Lung (tissue), 12 donors: ENCODE results near the gene MGAM2. TPM values are rescaled to one million over a fixed set of nuclear protein-coding genes. Genes with fewer than 3 reads are reported as not detected.
"Not testable (repeated sequence)": the region's sequence is repeated elsewhere in the genome, so short reads cannot be mapped to it uniquely, and the experiment has no call there.

Experiments used
- ATAC-seq: fragments of 200-7000 bp; cut with Tn5 transposase; one replicate; pipeline ENCODE4 v1.9.1; 2020; ENCODE audit warnings: moderate number of reproducible peaks; ENCODE audit not compliant: insufficient read depth, low FRiP score
- DNase-seq, 3 donors: peaks; one replicate each; pipeline ENCODE4 v3.0.0-alpha.2; 2013 to 2017
- H3K27ac ChIP-seq, 2 donors: one replicate each; pipeline ENCODE4 v1.5.1; 2013; ENCODE audit warnings: mild to moderate bottlenecking in 2 of 2, moderate library complexity in 2 of 2, control low read depth in 1 of 2, inconsistent platforms in 1 of 2, low read depth in 1 of 2, low read length in 1 of 2
- H3K27me3 ChIP-seq, 3 donors: one replicate each; pipeline ENCODE4 v1.5.1; 2013; ENCODE audit warnings: low read length in 2 of 3; ENCODE audit not compliant: control insufficient read depth in 3 of 3, insufficient read depth in 3 of 3
- H3K36me3 ChIP-seq, 4 donors: one replicate each; pipeline ENCODE4 v1.5.1; 2013; ENCODE audit warnings: low read length in 4 of 4, mild to moderate bottlenecking in 1 of 4, moderate library complexity in 1 of 4; ENCODE audit not compliant: control insufficient read depth in 4 of 4, insufficient read depth in 4 of 4
- H3K4me1 ChIP-seq, 5 donors: one replicate each; pipeline ENCODE4 v1.5.1; 2013; ENCODE audit warnings: low read length in 5 of 5, mild to moderate bottlenecking in 2 of 5, moderate library complexity in 1 of 5; ENCODE audit not compliant: control insufficient read depth in 5 of 5, insufficient read depth in 5 of 5
- H3K4me3 ChIP-seq: one replicate; pipeline ENCODE4 v1.5.1; 2013; ENCODE audit warnings: mild to moderate bottlenecking, control low read depth, moderate library complexity
- H3K9ac ChIP-seq, 2 donors: one replicate each; pipeline ENCODE4 v1.5.1; 2013; ENCODE audit warnings: low read length in 2 of 2, control low read depth in 1 of 2; ENCODE audit not compliant: insufficient read depth in 1 of 2
- H3K9me3 ChIP-seq, 4 donors: one replicate each; pipeline ENCODE4 v1.5.1; 2013; ENCODE audit warnings: low read length in 3 of 4, mild to moderate bottlenecking in 1 of 4, moderate library complexity in 1 of 4; ENCODE audit not compliant: control insufficient read depth in 4 of 4, insufficient read depth in 3 of 4
- WGBS, 2 donors: extraction: QIAGEN DNeasy Blood & Tissue Kit; methylation state at CpG; one replicate each; pipeline ENCODE4 v1.1.7; 2013; 5-methylcytosine and 5-hydroxymethylcytosine counted together
- polyA plus RNA-seq, 2 donors: library from polyadenylated mRNA; stranded (reverse); fragments of 200-250 nt; gene quantifications; one replicate each; pipeline ENCODE4 v1.2.1, GENCODE V29; 2013
- total RNA-seq, 2 donors: library from RNA; depleted of rRNA in 1 of 2; stranded (reverse); fragments of >200 nt in 1 of 2; gene quantifications; one replicate each; pipeline ENCODE4 v1.2.1, GENCODE V29; 2014 to 2021
- TF ChIP-seq, protein P1 (sequence below): IDR thresholded peaks from 2 replicates; pipeline ENCODE4 v1.5.1; 2012; ENCODE audit warnings: mild to moderate bottlenecking; ENCODE audit errors: control extremely low read depth, extremely low read depth
- donor health status: control.
- donor health status: control.
- donor health status: Bipolar disorder and iron deficiency.
- donor health status: healthy.
- donor health status: DM: yes; HTN: yes; CAD: no.

Gene MGAM2
- total and polyA plus RNA-seq, 4 donors, result 0.20 to 0.93 (median 0.52) TPM; not detected in 1

DNA sequence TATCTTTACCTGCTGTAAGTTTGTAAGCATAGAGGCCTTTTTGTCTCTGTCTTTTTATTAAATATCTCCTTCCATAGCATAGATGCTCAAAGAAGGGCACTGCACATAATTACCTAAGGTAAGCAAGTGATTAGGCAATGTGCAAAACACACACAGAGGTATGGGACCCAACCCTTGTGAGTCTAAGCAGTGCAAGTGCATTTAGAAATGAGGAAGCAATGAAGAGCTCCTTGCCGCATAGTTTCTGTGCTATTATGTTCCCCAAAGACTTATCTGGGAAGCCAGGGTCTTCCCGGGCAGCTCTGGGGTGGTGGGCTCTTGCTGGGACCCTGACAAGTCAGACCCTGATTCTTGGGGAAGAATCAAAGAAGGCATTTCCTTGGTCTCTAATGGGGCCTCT is 13.5 kb upstream of the MGAM2 start:
- TF ChIP-seq, protein P1, sequence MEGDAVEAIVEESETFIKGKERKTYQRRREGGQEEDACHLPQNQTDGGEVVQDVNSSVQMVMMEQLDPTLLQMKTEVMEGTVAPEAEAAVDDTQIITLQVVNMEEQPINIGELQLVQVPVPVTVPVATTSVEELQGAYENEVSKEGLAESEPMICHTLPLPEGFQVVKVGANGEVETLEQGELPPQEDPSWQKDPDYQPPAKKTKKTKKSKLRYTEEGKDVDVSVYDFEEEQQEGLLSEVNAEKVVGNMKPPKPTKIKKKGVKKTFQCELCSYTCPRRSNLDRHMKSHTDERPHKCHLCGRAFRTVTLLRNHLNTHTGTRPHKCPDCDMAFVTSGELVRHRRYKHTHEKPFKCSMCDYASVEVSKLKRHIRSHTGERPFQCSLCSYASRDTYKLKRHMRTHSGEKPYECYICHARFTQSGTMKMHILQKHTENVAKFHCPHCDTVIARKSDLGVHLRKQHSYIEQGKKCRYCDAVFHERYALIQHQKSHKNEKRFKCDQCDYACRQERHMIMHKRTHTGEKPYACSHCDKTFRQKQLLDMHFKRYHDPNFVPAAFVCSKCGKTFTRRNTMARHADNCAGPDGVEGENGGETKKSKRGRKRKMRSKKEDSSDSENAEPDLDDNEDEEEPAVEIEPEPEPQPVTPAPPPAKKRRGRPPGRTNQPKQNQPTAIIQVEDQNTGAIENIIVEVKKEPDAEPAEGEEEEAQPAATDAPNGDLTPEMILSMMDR, result no peak
- no peaks in the 10 kb centered on the region for H3K9me3 ChIP-seq
- H3K27me3 ChIP-seq, result no peaks in the 10 kb centered on the region
- ATAC-seq (no peak), DNase-seq (no peak)
- no peaks in the 10 kb centered on the region for H3K4me1 ChIP-seq
- no peaks in the 10 kb centered on the region for H3K36me3 ChIP-seq
- no peak overlapping the region for H3K9ac ChIP-seq
- no peak overlapping the region for H3K27ac ChIP-seq
- 10 to 31% methylated on average over 2 of the region's 2 CpGs for WGBS, 2 donors
- no peak overlapping the region for H3K4me3 ChIP-seq

DNA sequence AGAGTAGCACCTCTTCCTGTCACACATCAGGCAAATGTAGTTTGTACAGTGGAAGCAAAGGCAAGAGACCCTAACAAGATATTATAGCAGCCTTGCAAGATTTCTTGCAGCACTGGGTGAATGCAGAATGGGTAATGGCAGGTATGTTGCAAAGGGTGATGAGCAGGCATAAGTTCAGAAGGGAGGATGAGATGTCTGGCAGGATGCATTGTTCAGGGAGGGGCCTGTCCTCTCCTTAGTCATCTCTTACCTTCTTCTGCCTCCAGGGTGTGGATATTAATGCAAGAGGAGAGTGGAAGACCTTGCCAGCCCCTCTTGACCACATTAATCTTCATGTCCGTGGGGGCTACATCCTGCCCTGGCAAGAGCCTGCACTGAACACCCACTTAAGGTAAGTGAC is 12.2 kb upstream of the MGAM2 start:
- not testable (repeated sequence) for H3K27me3 ChIP-seq, H3K9ac ChIP-seq, H3K9me3 ChIP-seq, ATAC-seq, H3K4me1 ChIP-seq, DNase-seq, H3K4me3 ChIP-seq, H3K36me3 ChIP-seq, H3K27ac ChIP-seq
- 30 to 58% methylated on average over 1 of the region's 1 CpG for WGBS, 2 donors

DNA sequence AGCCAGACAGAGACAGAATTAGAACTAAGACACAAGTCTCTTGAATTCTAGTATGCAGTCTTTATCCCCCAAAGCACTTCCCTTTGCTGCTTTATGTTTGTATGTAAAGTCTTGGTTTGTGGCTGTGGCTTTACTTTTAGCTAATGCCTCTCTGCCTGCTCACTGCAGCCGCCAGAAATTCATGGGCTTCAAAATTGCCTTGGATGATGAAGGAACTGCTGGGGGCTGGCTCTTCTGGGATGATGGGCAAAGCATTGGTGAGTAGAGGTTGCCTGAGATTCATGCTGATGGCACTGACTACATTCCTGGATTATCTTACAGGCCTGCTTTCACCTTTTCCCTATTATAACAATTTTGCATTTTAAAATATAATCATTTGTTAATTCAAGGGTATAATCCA is 10.9 kb upstream of the MGAM2 start:
- no peak for ATAC-seq
- TF ChIP-seq, protein P1, result no peak
- 81 to 85% methylated on average over 1 of the region's 1 CpG for WGBS, 2 donors
- no peak for DNase-seq
- Histone ChIP-seq H3K27ac (no peak overlapping the region), H3K9ac (no peak overlapping the region), H3K36me3 (no peaks in the 10 kb centered on the region), H3K9me3 (peaks cover 0 to 2% (median 0%) of the 10 kb centered on the region in 4 donors), H3K4me1 (no peaks in the 10 kb centered on the region), H3K27me3 (no peaks in the 10 kb centered on the region), H3K4me3 (no peak overlapping the region)

DNA sequence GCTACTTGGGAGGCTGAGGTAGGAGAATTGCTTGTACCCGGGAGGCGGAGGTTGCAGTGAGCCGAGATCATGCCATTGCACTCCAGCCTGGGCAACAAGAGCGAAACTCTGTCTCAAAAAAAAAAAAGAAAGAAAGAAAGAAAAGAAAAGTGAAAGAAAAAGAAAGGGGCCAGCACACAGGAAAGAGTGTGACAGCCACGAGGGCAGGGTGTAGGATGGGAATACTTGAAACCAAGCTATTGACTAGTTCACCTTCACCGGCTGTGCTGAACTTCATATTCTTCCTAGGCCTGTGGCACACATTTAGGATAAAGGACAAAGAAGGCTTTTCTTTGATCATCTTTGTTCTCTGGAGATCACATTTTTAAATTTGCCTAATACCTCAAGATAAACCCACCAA is 9.7 kb upstream of the MGAM2 start:
- not testable (repeated sequence) for H3K27ac ChIP-seq, ATAC-seq, H3K9ac ChIP-seq, H3K9me3 ChIP-seq, H3K4me1 ChIP-seq, H3K4me3 ChIP-seq, DNase-seq, H3K36me3 ChIP-seq, H3K27me3 ChIP-seq
- 86 to 89% methylated on average over 6 of the region's 6 CpGs for WGBS, 2 donors
